Gastrocnemius medialis (tissue), 4 donors: ENCODE results near the gene PRKCE.

Experiments
- POLR2A ChIP-seq, 2 donors: fragments of 450-650 bp; IDR thresholded peaks; one replicate each; pipeline ENCODE4 v1.6.1; 2017; ENCODE audit warnings: antibody characterized with exemption in 2 of 2, mild to moderate bottlenecking in 2 of 2, moderate library complexity in 2 of 2
- TF ChIP-seq, protein P1 (sequence below), 5 experiments: fragments of 450-650 bp in 3 of 5; fragments of 200-600 bp in 2 of 5; sonication (generic) in 2 of 5; IDR thresholded peaks in 4 of 5; conservative IDR thresholded peaks in 1 of 5; 1 replicate in 4 of 5; 2 replicates in 1 of 5; pipeline ENCODE4 v1.5.1; 2016 to 2019; ENCODE audit warnings: antibody characterized with exemption in 5 of 5, mild to moderate bottlenecking in 3 of 5, moderate library complexity in 3 of 5

DNA sequence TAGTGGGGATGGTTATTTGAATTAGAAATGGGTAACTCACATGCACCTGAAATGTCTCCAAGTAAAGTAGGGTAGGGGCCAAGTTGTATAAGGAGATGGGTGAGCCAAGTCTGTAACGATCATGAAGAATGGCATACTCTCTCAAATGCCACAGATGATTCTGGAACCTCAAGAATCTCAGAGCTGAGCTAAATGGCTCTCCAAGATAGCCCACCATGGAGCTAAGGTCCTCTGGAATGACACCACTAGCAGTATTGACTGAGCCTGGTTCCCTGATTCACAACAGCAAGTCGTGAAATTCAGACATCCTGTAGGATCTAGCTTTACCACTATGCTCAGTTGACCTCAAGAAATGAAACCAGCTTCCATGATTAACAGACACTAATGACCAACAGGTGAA, 529.8 kb downstream of the PRKCE start:
- TF ChIP-seq, protein P1, sequence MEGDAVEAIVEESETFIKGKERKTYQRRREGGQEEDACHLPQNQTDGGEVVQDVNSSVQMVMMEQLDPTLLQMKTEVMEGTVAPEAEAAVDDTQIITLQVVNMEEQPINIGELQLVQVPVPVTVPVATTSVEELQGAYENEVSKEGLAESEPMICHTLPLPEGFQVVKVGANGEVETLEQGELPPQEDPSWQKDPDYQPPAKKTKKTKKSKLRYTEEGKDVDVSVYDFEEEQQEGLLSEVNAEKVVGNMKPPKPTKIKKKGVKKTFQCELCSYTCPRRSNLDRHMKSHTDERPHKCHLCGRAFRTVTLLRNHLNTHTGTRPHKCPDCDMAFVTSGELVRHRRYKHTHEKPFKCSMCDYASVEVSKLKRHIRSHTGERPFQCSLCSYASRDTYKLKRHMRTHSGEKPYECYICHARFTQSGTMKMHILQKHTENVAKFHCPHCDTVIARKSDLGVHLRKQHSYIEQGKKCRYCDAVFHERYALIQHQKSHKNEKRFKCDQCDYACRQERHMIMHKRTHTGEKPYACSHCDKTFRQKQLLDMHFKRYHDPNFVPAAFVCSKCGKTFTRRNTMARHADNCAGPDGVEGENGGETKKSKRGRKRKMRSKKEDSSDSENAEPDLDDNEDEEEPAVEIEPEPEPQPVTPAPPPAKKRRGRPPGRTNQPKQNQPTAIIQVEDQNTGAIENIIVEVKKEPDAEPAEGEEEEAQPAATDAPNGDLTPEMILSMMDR (IDR thresholded peaks at IDR 0.05 in 4 of 5, conservative IDR thresholded peaks at IDR 0.05 in 1 of 5) = no peak
- no peak for TF ChIP-seq POLR2A (IDR thresholded peaks at IDR 0.05)
